ENCODE data around the gene RAB36. TPM values are rescaled to one million over a fixed set of nuclear protein-coding genes. Genes with fewer than 3 reads are reported as not detected.

Gene RAB36
- total RNA-seq, 1 experiment from 2014 or later: 1.8 TPM

- H3K27me3 Mint-ChIP-seq (ENCODE audit: low read depth): no peaks in the 10 kb centered on the region; the same call in 1 of the 2 replicates
- 0 out of 2 replicates have a peak, but pooled peaks have one; percentile 24 for TF ChIP-seq SP1 (CRISPR knock-in tag; conservative IDR thresholded peaks at IDR 0.05)
- TF ChIP-seq MXD4 (CRISPR knock-in tag; IDR thresholded peaks at IDR 0.05; ENCODE audit: borderline replicate concordance): no peak
- 0 out of 2 replicates have a peak, but pooled peaks have one; percentile 15 for TF ChIP-seq KAT7 (CRISPR knock-in tag; IDR thresholded peaks at IDR 0.05; ENCODE audit: borderline replicate concordance)
- TF ChIP-seq ZNF416 (CRISPR knock-in tag; IDR thresholded peaks at IDR 0.05): no peak
- peaks cover 71% of the 10 kb centered on the region for H3K4me1 Mint-ChIP-seq
- ATAC-seq (no peak), DNase-seq (ENCODE audit: low spot score) (no peak)
- H3K9me3 Mint-ChIP-seq: no peaks in the 10 kb centered on the region
- H3K4me3 Mint-ChIP-seq: peak overlapping the region; percentile 82
- peaks cover 22% of the 10 kb centered on the region for H3K36me3 Mint-ChIP-seq
- POLR2A ChIA-PET: interaction anchor here (1.1 kb wide), 2 partner anchors 25 to 78 kb away, joined by 3 read pairs; no protein-coding TSS in a partner anchor
- CTCF ChIA-PET: interaction anchor here (0.8 to 9.3 kb wide), 11 partner anchors 9 to 107 kb away, joined by 3 to 114 read pairs (median 5); no protein-coding TSS in a partner anchor
- H3K27ac Mint-ChIP-seq: peak overlapping the region; percentile 79
These were observed 37.2 kb downstream of the RAB36 start for GRCh38 chr22:23182309-23183060.

- ATAC-seq: peak; percentile 46
- peak overlapping the region; percentile 96 for H3K27ac Mint-ChIP-seq
- H3K9me3 Mint-ChIP-seq: no peaks in the 10 kb centered on the region
- peaks cover 28% of the 10 kb centered on the region for H3K36me3 Mint-ChIP-seq
- DNase-seq (ENCODE audit: low spot score): peak; percentile 86
- no peak for TF ChIP-seq OVOL2 (CRISPR knock-in tag; IDR thresholded peaks at IDR 0.05; ENCODE audit: borderline replicate concordance)
- TF ChIP-seq, protein P1, sequence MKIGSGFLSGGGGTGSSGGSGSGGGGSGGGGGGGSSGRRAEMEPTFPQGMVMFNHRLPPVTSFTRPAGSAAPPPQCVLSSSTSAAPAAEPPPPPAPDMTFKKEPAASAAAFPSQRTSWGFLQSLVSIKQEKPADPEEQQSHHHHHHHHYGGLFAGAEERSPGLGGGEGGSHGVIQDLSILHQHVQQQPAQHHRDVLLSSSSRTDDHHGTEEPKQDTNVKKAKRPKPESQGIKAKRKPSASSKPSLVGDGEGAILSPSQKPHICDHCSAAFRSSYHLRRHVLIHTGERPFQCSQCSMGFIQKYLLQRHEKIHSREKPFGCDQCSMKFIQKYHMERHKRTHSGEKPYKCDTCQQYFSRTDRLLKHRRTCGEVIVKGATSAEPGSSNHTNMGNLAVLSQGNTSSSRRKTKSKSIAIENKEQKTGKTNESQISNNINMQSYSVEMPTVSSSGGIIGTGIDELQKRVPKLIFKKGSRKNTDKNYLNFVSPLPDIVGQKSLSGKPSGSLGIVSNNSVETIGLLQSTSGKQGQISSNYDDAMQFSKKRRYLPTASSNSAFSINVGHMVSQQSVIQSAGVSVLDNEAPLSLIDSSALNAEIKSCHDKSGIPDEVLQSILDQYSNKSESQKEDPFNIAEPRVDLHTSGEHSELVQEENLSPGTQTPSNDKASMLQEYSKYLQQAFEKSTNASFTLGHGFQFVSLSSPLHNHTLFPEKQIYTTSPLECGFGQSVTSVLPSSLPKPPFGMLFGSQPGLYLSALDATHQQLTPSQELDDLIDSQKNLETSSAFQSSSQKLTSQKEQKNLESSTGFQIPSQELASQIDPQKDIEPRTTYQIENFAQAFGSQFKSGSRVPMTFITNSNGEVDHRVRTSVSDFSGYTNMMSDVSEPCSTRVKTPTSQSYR (CRISPR knock-in tag; IDR thresholded peaks at IDR 0.05): 0 out of 2 replicates have a peak, but pooled peaks have one; percentile 35
- TF ChIP-seq MAX (CRISPR knock-in tag; IDR thresholded peaks at IDR 0.05): 0 out of 2 replicates have a peak, but pooled peaks have one; percentile 29
- TF ChIP-seq KAT7 (CRISPR knock-in tag; IDR thresholded peaks at IDR 0.05; ENCODE audit: borderline replicate concordance): 0 out of 2 replicates have a peak, but pooled peaks have one; percentile 1
- TF ChIP-seq E2F4 (CRISPR knock-in tag; IDR thresholded peaks at IDR 0.05; ENCODE audit: borderline replicate concordance, low read depth): no peak
- peak; percentile 21; the same call in 1 of the 2 replicates for TF ChIP-seq TEAD1 (CRISPR knock-in tag; IDR thresholded peaks at IDR 0.05)
- no peaks in the 10 kb centered on the region; the same call in 1 of the 2 replicates for H3K27me3 Mint-ChIP-seq (ENCODE audit: low read depth)
- ChIA-PET CTCF (interaction anchor here (0.7 to 9.3 kb wide), 15 partner anchors 9 to 203 kb away, joined by 3 to 114 read pairs (median 5); no protein-coding TSS in a partner anchor), POLR2A (interaction anchor here (1.0 to 1.1 kb wide), 2 partner anchors 16 to 77 kb away, joined by 3 to 5 read pairs; no protein-coding TSS in a partner anchor)
- H3K4me3 Mint-ChIP-seq: peak overlapping the region; percentile 82
- peaks cover 78% of the 10 kb centered on the region for H3K4me1 Mint-ChIP-seq
These were observed 37.9 kb downstream of the RAB36 start for GRCh38 chr22:23183061-23183698.

- no peaks in the 10 kb centered on the region for H3K9me3 Mint-ChIP-seq
- ChIA-PET CTCF (interaction anchor here (0.6 to 9.3 kb wide), 11 partner anchors 11 to 202 kb away, joined by 3 to 114 read pairs (median 8); no protein-coding TSS in a partner anchor), POLR2A (interaction anchor here (1.0 to 1.1 kb wide), 2 partner anchors 15 to 76 kb away, joined by 3 to 5 read pairs; no protein-coding TSS in a partner anchor)
- peaks cover 77% of the 10 kb centered on the region for H3K4me1 Mint-ChIP-seq
- H3K27ac Mint-ChIP-seq: 0 out of 2 replicates have a peak overlapping the region, but pooled peaks have one; percentile 41
- H3K27me3 Mint-ChIP-seq (ENCODE audit: low read depth): no peaks in the 10 kb centered on the region; the same call in 1 of the 2 replicates
- DNase-seq (ENCODE audit: low spot score): no peak
- H3K4me3 Mint-ChIP-seq: peak overlapping the region; percentile 82
- H3K36me3 Mint-ChIP-seq: peaks cover 28% of the 10 kb centered on the region
- no peak for ATAC-seq
- TF ChIP-seq ZNF416 (CRISPR knock-in tag; IDR thresholded peaks at IDR 0.05): no peak
- TF ChIP-seq, protein P2, sequence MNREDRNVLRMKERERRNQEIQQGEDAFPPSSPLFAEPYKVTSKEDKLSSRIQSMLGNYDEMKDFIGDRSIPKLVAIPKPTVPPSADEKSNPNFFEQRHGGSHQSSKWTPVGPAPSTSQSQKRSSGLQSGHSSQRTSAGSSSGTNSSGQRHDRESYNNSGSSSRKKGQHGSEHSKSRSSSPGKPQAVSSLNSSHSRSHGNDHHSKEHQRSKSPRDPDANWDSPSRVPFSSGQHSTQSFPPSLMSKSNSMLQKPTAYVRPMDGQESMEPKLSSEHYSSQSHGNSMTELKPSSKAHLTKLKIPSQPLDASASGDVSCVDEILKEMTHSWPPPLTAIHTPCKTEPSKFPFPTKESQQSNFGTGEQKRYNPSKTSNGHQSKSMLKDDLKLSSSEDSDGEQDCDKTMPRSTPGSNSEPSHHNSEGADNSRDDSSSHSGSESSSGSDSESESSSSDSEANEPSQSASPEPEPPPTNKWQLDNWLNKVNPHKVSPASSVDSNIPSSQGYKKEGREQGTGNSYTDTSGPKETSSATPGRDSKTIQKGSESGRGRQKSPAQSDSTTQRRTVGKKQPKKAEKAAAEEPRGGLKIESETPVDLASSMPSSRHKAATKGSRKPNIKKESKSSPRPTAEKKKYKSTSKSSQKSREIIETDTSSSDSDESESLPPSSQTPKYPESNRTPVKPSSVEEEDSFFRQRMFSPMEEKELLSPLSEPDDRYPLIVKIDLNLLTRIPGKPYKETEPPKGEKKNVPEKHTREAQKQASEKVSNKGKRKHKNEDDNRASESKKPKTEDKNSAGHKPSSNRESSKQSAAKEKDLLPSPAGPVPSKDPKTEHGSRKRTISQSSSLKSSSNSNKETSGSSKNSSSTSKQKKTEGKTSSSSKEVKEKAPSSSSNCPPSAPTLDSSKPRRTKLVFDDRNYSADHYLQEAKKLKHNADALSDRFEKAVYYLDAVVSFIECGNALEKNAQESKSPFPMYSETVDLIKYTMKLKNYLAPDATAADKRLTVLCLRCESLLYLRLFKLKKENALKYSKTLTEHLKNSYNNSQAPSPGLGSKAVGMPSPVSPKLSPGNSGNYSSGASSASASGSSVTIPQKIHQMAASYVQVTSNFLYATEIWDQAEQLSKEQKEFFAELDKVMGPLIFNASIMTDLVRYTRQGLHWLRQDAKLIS (CRISPR knock-in tag; IDR thresholded peaks at IDR 0.05; ENCODE audit: borderline replicate concordance): no peak
These were observed 39.0 kb downstream of the RAB36 start for GRCh38 chr22:23184100-23184763.
